Psoas muscle (tissue), 8 donors: Measurements from ENCODE around the gene RHEX. TPM values are rescaled to one million over a fixed set of nuclear protein-coding genes. Genes with fewer than 3 reads are reported as not detected.
"Not testable (repeated sequence)": the region's sequence is repeated elsewhere in the genome, so short reads cannot be mapped to it uniquely, and the experiment has no call there.

Experiments used
- ATAC-seq, 4 donors: fragments of 200-7000 bp; cut with Tn5 transposase; one replicate each; pipeline ENCODE4 v1.9.1; 2020; ENCODE audit warnings: moderate library complexity in 3 of 4, mild to moderate bottlenecking in 2 of 4
- DNase-seq, 2 donors: peaks; one replicate each; pipeline ENCODE4 v3.0.0-alpha.2; 2020
- H3K27ac ChIP-seq: fragments of 200-600 bp; one replicate; pipeline ENCODE4 v1.8.0; 2022
- H3K27me3 ChIP-seq, 3 donors: fragments of 200-600 bp in 1 of 3; one replicate each; pipeline versions ENCODE4 v1.6.1 to v1.8.0; 2013 to 2022; ENCODE audit warnings: low read length in 2 of 3, mild to moderate bottlenecking in 2 of 3, moderate library complexity in 1 of 3; ENCODE audit not compliant: insufficient read depth in 3 of 3
- H3K36me3 ChIP-seq, 2 donors: fragments of 200-600 bp in 1 of 2; one replicate each; pipeline versions ENCODE4 v1.6.1 to v1.8.0; 2013 to 2022; ENCODE audit warnings: low read depth in 1 of 2, mild to moderate bottlenecking in 1 of 2, moderate library complexity in 1 of 2; ENCODE audit not compliant: insufficient read depth in 1 of 2
- H3K4me1 ChIP-seq: fragments of 200-600 bp; one replicate; pipeline ENCODE4 v1.8.0; 2022
- H3K4me3 ChIP-seq: fragments of 200-600 bp; one replicate; pipeline ENCODE4 v1.8.0; 2022; ENCODE audit warnings: mild to moderate bottlenecking
- H3K9me3 ChIP-seq: fragments of 200-600 bp; one replicate; pipeline ENCODE4 v1.8.0; 2022
- CTCF ChIP-seq: fragments of 200-600 bp; IDR thresholded peaks from one replicate; pipeline ENCODE4 v1.8.0; 2022; ENCODE audit warnings: antibody characterized with exemption
- WGBS, 3 donors: extraction: QIAGEN DNeasy Blood & Tissue Kit; methylation state at CpG; one replicate each; pipeline versions ENCODE4 v1.1.6 to v1.1.7; 2013; 5-methylcytosine and 5-hydroxymethylcytosine counted together
- intact Hi-C, 2 donors: fragments of 100-400 bp; cut with DNase I; formaldehyde crosslinking; loops; one replicate each; pipeline versions ENCODE4 v1.11.0 to v1.14.2; 2022
- polyA plus RNA-seq, 3 donors: library from polyadenylated mRNA; stranded (reverse); fragments of 200-250 nt; gene quantifications; one replicate each; pipeline ENCODE4 v1.2.3, GENCODE V29; 2013
- total RNA-seq, 4 donors: library from RNA; stranded (reverse); fragmentation: NEBNext Ultra II Directional in 2 of 4; extraction: Animal tissue kit (Norgen Biotek cat#: 25700) in 2 of 4; gene quantifications; one replicate each; pipeline versions ENCODE4 v1.2.1 to v1.2.4, GENCODE V29; 2021 to 2023
- donor health status: healthy with polysubstance abuse.
- donor health status: DM: no; HTN: no; CAD: no; lungs with moderate emphysema.
- donor health status: Bipolar disorder and iron deficiency.
- donor health status: healthy.
- donor health status: DM: yes; HTN: yes; CAD: no.
- donor health status: DM: no; HTN: no; CAD: no.
- donor health status: DM: no; HTN: no; CAD: no.
- donor health status: DM: yes; HTN: yes; CAD: no.

RHEX gene
- total and polyA plus RNA-seq, 7 donors: 0.13 to 0.95 (median 0.40) TPM; not detected in 1

DNA sequence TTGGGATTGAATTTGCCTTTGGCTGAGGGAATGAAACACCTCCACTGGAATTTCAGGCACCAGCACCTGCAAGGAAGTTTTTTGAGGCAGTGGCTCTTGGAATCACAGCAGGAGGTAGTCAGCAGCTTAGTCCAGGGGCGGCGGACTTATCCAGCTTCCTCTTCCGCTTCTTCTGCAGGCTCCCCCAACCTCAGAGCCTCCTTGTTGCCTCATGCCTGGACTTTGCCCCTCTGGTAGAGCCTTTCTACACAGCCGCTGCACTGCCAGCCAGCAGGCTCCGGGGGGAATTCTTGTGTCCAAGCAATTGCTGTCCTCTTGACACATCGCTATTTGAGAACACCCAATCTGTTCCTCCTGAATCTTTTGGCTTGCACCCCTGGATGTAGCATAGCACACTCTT is 4.4 kb upstream of the RHEX start:
- 66 to 78% (median 73%) methylated on average over 6 of the region's 6 CpGs for WGBS, 3 donors
- DNase-seq: no peak

DNA sequence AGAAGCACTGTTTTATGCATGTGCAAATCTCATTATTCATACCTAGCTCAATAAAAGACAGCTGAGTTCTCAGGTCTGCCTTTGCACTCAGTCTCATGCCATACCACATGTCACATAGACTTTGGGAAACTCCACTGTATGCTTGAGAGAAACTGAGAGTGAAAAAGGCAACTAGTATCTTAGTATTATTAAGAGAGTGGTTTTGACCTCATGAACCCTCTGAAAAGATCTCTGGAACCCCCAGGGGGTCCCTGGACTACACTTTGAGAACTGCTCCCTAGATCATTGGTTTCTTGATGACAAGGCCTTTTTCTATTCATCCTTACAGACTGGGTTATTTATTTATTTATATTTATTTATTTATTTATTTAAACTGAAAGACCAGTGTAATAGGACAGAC is 3.7 kb upstream of the RHEX start:
- DNase-seq (no peak), ATAC-seq (no peak)
- no peaks in the 10 kb centered on the region for H3K4me1 ChIP-seq
- intact Hi-C loops: no loop called here
- no peak overlapping the region for H3K27ac ChIP-seq
- no peaks in the 10 kb centered on the region for H3K36me3 ChIP-seq
- no peak for TF ChIP-seq CTCF
- no peaks in the 10 kb centered on the region for H3K9me3 ChIP-seq
- no peak overlapping the region for H3K4me3 ChIP-seq
- no peaks in the 10 kb centered on the region for H3K27me3 ChIP-seq

More for the DNA sequence above, 4.4 kb upstream of the RHEX start:
- H3K27me3 ChIP-seq: no peaks in the 10 kb centered on the region
- no peak overlapping the region for H3K27ac ChIP-seq
- no peaks in the 10 kb centered on the region for H3K36me3 ChIP-seq
- H3K4me1 ChIP-seq: no peaks in the 10 kb centered on the region
- no peak overlapping the region for H3K4me3 ChIP-seq
- no peak for TF ChIP-seq CTCF
- ATAC-seq: no peak
- intact Hi-C loops: no loop called here
- H3K9me3 ChIP-seq: no peaks in the 10 kb centered on the region

- TF ChIP-seq CTCF: no peak
- intact Hi-C loops: no loop called here
- Histone ChIP-seq H3K4me1 (no peaks in the 10 kb centered on the region), H3K4me3 (no peak overlapping the region), H3K36me3 (no peaks in the 10 kb centered on the region), H3K27me3 (no peaks in the 10 kb centered on the region), H3K27ac (no peak overlapping the region), H3K9me3 (no peaks in the 10 kb centered on the region)
- DNase-seq (no peak), ATAC-seq (no peak)
- 84 to 93% (median 89%) methylated on average over 3 of the region's 3 CpGs for WGBS, 3 donors
Measured at GRCh38 chr1:206049919-206050600, 2.9 kb upstream of the RHEX start.

DNA sequence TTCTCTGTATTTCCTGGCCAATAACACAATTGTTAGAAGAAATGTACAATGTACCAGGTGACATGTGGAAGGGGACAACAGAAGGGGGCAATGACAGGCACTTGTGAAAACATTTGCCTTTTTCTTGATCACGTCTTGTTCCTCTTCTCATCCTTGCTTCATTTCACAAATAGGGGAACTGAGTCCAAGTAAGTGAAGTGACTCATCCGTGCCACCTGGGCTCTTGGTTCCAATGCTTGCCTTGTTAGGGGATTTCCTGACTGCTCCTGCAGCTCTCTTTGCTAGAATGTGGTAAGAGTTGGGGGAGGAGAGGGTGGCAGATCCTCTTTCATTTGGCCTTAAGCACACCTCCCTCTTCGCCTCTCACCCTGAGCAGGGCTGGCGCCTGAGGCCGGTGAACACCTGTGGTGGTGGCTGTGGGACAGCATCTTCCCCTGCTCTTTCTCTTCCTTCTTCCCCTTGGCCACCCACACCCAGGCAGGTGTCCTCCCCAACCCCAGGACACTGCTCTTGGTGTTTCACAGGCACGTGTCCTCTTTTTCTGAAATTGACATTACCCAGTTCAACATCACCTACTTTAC is 2.2 kb upstream of the RHEX start:
- no peak for DNase-seq
- TF ChIP-seq CTCF: no peak
- 73 to 75% (median 73%) methylated on average over 6 of the region's 6 CpGs for WGBS, 3 donors
- Histone ChIP-seq H3K27me3 (no peaks in the 10 kb centered on the region), H3K4me3 (no peak overlapping the region), H3K36me3 (no peaks in the 10 kb centered on the region), H3K27ac (no peak overlapping the region), H3K9me3 (no peaks in the 10 kb centered on the region), H3K4me1 (no peaks in the 10 kb centered on the region)
- intact Hi-C loops: no loop called here
- no peak for ATAC-seq

GRCh38 chr1:206052231-206052865 is 625 bp upstream of the RHEX start:
- DNase-seq, intact Hi-C loops, H3K27ac ChIP-seq, H3K4me3 ChIP-seq, H3K27me3 ChIP-seq, ATAC-seq, H3K4me1 ChIP-seq, H3K9me3 ChIP-seq, H3K36me3 ChIP-seq: not testable (repeated sequence)
- WGBS, 3 donors: 97 to 100% (median 97%) methylated on average over 3 to 6 of the region's 8 CpGs

DNA sequence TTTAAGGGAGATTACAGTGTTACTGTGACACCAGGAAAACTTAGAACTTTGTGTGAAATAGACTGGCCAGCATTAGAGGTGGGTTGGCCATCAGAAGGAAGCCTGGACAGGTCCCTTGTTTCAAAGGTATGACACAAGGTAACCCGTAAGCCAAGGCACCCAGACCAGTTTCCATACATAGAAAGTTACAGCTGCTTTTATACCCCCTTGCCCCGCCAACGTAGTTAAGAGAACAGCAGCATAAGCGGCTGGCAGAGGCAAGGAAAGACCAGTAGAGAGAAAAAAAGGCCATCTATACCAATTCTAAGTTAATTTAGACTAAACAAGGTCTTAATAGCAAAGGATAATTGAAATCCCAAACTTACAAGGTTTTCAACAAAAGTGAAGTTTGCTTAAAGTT is 643 bp downstream of the RHEX start:
- ATAC-seq, H3K27ac ChIP-seq, H3K36me3 ChIP-seq, H3K9me3 ChIP-seq, DNase-seq, H3K4me3 ChIP-seq, H3K27me3 ChIP-seq, intact Hi-C loops, H3K4me1 ChIP-seq: not testable (repeated sequence)
- 94 to 98% (median 96%) methylated on average over 4 of the region's 4 CpGs for WGBS, 3 donors

DNA sequence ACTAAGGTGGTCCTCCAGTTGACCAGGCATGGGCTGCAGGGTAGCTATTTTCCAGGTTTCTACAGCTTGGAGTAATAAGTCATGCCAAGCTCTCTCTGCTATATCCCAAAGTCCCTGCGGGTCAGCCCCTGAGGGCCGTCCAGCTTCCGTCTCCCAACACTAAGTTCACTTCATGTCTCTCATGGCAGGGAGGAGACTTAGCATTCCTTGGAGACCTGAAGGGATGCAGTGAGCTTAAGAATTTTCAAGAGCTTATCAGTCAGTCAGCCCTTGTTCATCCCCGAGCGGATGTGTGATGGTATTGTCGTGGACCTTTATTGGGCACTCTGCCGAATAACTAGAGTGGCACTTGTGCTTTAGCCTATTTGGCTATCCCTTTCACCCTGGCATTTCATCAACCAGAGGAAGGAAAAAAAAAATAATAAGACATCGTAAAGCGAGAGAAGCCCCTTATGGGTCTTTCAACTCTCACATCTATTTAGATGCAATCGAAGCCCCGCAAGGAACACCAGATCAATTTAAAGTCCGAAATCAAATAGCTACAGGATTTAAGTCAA is 2.2 kb downstream of the RHEX start:
- WGBS, 3 donors: 93 to 94% (median 94%) methylated on average over 12 of the region's 12 CpGs
- H3K4me1 ChIP-seq: not testable (repeated sequence)

More for the DNA sequence above, 2.2 kb downstream of the RHEX start:
- H3K27me3 ChIP-seq, ATAC-seq, intact Hi-C loops, H3K9me3 ChIP-seq, DNase-seq, H3K4me3 ChIP-seq, H3K36me3 ChIP-seq, H3K27ac ChIP-seq: not testable (repeated sequence)
